RWPE2 (cell line): ENCODE data around the gene MRPL17.

Experiments used
- ATAC-seq: fragments of 200-7000 bp; cut with Tn5 transposase; 3 replicates; pipeline ENCODE4 v1.9.1; 2021; ENCODE audit warnings: low read depth
- DNase-seq: peaks from one replicate; pipeline ENCODE4 v3.0.0-alpha.2; 2020; ENCODE audit warnings: low spot score
- H3K27ac ChIP-seq: fragments of 450-650 bp; 2 replicates; pipeline ENCODE4 v1.5.1; 2017; ENCODE audit warnings: mild to moderate bottlenecking; ENCODE audit not compliant: poor library complexity, severe bottlenecking
- H3K27me3 ChIP-seq: fragments of 250-450 bp; sonication (Bioruptor Pico); 2 replicates; pipeline ENCODE4 v1.5.1; 2021; ENCODE audit warnings: mild to moderate bottlenecking, moderate library complexity; ENCODE audit not compliant: insufficient read depth, poor library complexity, severe bottlenecking
- H3K36me3 ChIP-seq: fragments of 250-450 bp; sonication (Bioruptor Pico); 2 replicates; pipeline ENCODE4 v1.5.1; 2020; ENCODE audit warnings: low read depth, mild to moderate bottlenecking, moderate library complexity
- H3K4me1 ChIP-seq: fragments of 250-450 bp; sonication (Bioruptor Pico); 2 replicates; pipeline ENCODE4 v1.5.1; 2021; ENCODE audit warnings: mild to moderate bottlenecking, moderate library complexity; ENCODE audit not compliant: insufficient read depth, poor library complexity, severe bottlenecking
- H3K4me3 ChIP-seq: fragments of 250-450 bp; sonication (Bioruptor Pico); 2 replicates; pipeline ENCODE4 v1.5.1; 2021; ENCODE audit warnings: mild to moderate bottlenecking, moderate library complexity; ENCODE audit not compliant: severe bottlenecking
- H3K9me3 ChIP-seq: fragments of 250-450 bp; sonication (Bioruptor Pico); 2 replicates; pipeline ENCODE4 v1.5.1; 2021; ENCODE audit warnings: mild to moderate bottlenecking, moderate library complexity; ENCODE audit not compliant: severe bottlenecking
- TF ChIP-seq, protein P1 (sequence below): fragments of 450-650 bp; IDR thresholded peaks from one replicate; pipeline ENCODE4 v1.5.1; 2017; ENCODE audit warnings: mild to moderate bottlenecking, moderate library complexity; ENCODE audit not compliant: poor library complexity, severe bottlenecking

Gene MRPL17

GRCh38 chr11:6635082-6635932 lies 47.8 kb downstream of the MRPL17 start:
- ATAC-seq (no peak), DNase-seq (no peak)
- Histone ChIP-seq H3K4me1 (no peaks in the 10 kb centered on the region), H3K27ac (no peak overlapping the region), H3K36me3 (no peaks in the 10 kb centered on the region), H3K27me3 (no peaks in the 10 kb centered on the region), H3K4me3 (no peak overlapping the region), H3K9me3 (no peaks in the 10 kb centered on the region)
- TF ChIP-seq, protein P1, sequence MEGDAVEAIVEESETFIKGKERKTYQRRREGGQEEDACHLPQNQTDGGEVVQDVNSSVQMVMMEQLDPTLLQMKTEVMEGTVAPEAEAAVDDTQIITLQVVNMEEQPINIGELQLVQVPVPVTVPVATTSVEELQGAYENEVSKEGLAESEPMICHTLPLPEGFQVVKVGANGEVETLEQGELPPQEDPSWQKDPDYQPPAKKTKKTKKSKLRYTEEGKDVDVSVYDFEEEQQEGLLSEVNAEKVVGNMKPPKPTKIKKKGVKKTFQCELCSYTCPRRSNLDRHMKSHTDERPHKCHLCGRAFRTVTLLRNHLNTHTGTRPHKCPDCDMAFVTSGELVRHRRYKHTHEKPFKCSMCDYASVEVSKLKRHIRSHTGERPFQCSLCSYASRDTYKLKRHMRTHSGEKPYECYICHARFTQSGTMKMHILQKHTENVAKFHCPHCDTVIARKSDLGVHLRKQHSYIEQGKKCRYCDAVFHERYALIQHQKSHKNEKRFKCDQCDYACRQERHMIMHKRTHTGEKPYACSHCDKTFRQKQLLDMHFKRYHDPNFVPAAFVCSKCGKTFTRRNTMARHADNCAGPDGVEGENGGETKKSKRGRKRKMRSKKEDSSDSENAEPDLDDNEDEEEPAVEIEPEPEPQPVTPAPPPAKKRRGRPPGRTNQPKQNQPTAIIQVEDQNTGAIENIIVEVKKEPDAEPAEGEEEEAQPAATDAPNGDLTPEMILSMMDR = no peak

GRCh38 chr11:6634534-6634933 lies 48.6 kb downstream of the MRPL17 start:
- H3K9me3 ChIP-seq = no peaks in the 10 kb centered on the region
- no peak overlapping the region for H3K27ac ChIP-seq
- no peaks in the 10 kb centered on the region for H3K27me3 ChIP-seq
- no peaks in the 10 kb centered on the region for H3K36me3 ChIP-seq
- TF ChIP-seq, protein P1 = no peak
- ATAC-seq = no peak
- H3K4me3 ChIP-seq = no peak overlapping the region
- no peak for DNase-seq
- H3K4me1 ChIP-seq = no peaks in the 10 kb centered on the region

GRCh38 chr11:6633422-6634408 lies 49.4 kb downstream of the MRPL17 start:
- Histone ChIP-seq H3K4me3 (no peak overlapping the region), H3K27ac (no peak overlapping the region), H3K36me3 (no peaks in the 10 kb centered on the region), H3K4me1 (no peaks in the 10 kb centered on the region), H3K9me3 (no peaks in the 10 kb centered on the region), H3K27me3 (no peaks in the 10 kb centered on the region)
- TF ChIP-seq, protein P1 = no peak
- no peak for DNase-seq
- no peak for ATAC-seq

- no peaks in the 10 kb centered on the region for H3K4me1 ChIP-seq
- H3K27ac ChIP-seq = no peak overlapping the region
- H3K4me3 ChIP-seq = no peak overlapping the region
- H3K9me3 ChIP-seq = no peaks in the 10 kb centered on the region
- no peaks in the 10 kb centered on the region for H3K36me3 ChIP-seq
- TF ChIP-seq, protein P1 = no peak
- ATAC-seq (no peak), DNase-seq (no peak)
- no peaks in the 10 kb centered on the region for H3K27me3 ChIP-seq
These were observed 50.7 kb downstream of the MRPL17 start for GRCh38 chr11:6632116-6633073.
